H9 (cell line): ENCODE results near the gene F13B. TPM values are rescaled to one million over a fixed set of nuclear protein-coding genes. Genes with fewer than 3 reads are reported as not detected.

Experiments
- DNase-seq: peaks from one replicate; pipeline ENCODE4 v3.0.0-alpha.2; 2017
- H2AFZ ChIP-seq: one replicate; pipeline ENCODE4 v1.6.1; 2013; ENCODE audit warnings: mild to moderate bottlenecking, low read length, control low read depth, moderate library complexity
- H2AK5ac ChIP-seq: 2 replicates; pipeline ENCODE4 v1.6.1; 2013; ENCODE audit warnings: low read length, control low read depth, mixed read lengths; ENCODE audit not compliant: insufficient read length
- H2BK120ac ChIP-seq: one replicate; pipeline ENCODE4 v1.6.1; 2013; ENCODE audit warnings: low read depth, mild to moderate bottlenecking, low read length, control low read depth, inconsistent platforms; ENCODE audit not compliant: poor library complexity, severe bottlenecking
- H2BK12ac ChIP-seq: 2 replicates; pipeline ENCODE4 v1.6.1; 2013; ENCODE audit warnings: low read length, control low read depth, mixed read lengths, low read depth; ENCODE audit not compliant: insufficient read length
- H2BK15ac ChIP-seq: 2 replicates; pipeline ENCODE4 v1.6.1; 2013; ENCODE audit warnings: low read depth, low read length, control low read depth
- H2BK20ac ChIP-seq: one replicate; pipeline ENCODE4 v1.6.1; 2013; ENCODE audit warnings: low read depth, mild to moderate bottlenecking, low read length, control low read depth, inconsistent platforms; ENCODE audit not compliant: poor library complexity, severe bottlenecking
- H2BK5ac ChIP-seq: 2 replicates; pipeline ENCODE4 v1.6.1; 2013; ENCODE audit warnings: low read length, control low read depth, mixed read lengths; ENCODE audit not compliant: insufficient read length
- H3K14ac ChIP-seq: 2 replicates; pipeline ENCODE4 v1.6.1; 2013; ENCODE audit warnings: low read length, control low read depth; ENCODE audit not compliant: insufficient read depth
- H3K18ac ChIP-seq: 2 replicates; pipeline ENCODE4 v1.6.1; 2013; ENCODE audit warnings: low read depth, mild to moderate bottlenecking, mixed read lengths, low read length, control low read depth; ENCODE audit not compliant: insufficient read length
- H3K23ac ChIP-seq: 2 replicates; pipeline ENCODE4 v1.6.1; 2013; ENCODE audit warnings: low read length, control low read depth, mixed read lengths, low read depth; ENCODE audit not compliant: insufficient read length
- H3K23me2 ChIP-seq: 2 replicates; pipeline ENCODE4 v1.6.1; 2013; ENCODE audit warnings: low read depth, mild to moderate bottlenecking, mixed read lengths, low read length, control low read depth; ENCODE audit not compliant: insufficient read length, poor library complexity, severe bottlenecking
- H3K27ac ChIP-seq: 2 replicates; pipeline ENCODE4 v1.5.1; 2013; ENCODE audit warnings: low read length, control low read depth, mixed read lengths, low read depth; ENCODE audit not compliant: insufficient read length
- H3K27me3 ChIP-seq: 2 replicates; pipeline ENCODE4 v1.6.1; 2013; ENCODE audit warnings: low read length, control low read depth, inconsistent platforms; ENCODE audit not compliant: insufficient read depth
- H3K4ac ChIP-seq: 2 replicates; pipeline ENCODE4 v1.6.1; 2013; ENCODE audit warnings: low read depth, mild to moderate bottlenecking, control low read depth, inconsistent platforms, low read length, moderate library complexity
- H3K4me1 ChIP-seq: 2 replicates; pipeline ENCODE4 v1.6.1; 2013; ENCODE audit warnings: low read length, control low read depth, inconsistent platforms; ENCODE audit not compliant: insufficient read depth
- H3K4me2 ChIP-seq: 2 replicates; pipeline ENCODE4 v1.6.1; 2013; ENCODE audit warnings: low read length, control low read depth, mixed read lengths; ENCODE audit not compliant: insufficient read length, insufficient read depth
- H3K56ac ChIP-seq: 2 replicates; pipeline ENCODE4 v1.6.1; 2013; ENCODE audit warnings: low read depth, mild to moderate bottlenecking, mixed read lengths, low read length, control low read depth; ENCODE audit not compliant: insufficient read length
- H3K79me1 ChIP-seq: 2 replicates; pipeline ENCODE4 v1.6.1; 2013; ENCODE audit warnings: low read depth, mild to moderate bottlenecking, moderate library complexity, low read length, control low read depth, inconsistent platforms; ENCODE audit not compliant: insufficient read depth, poor library complexity, severe bottlenecking
- H3K79me2 ChIP-seq: 2 replicates; pipeline ENCODE4 v1.6.1; 2013; ENCODE audit warnings: low read length, control low read depth, inconsistent platforms; ENCODE audit not compliant: insufficient read depth
- H3K9ac ChIP-seq: 2 replicates; pipeline ENCODE4 v1.6.1; 2013; ENCODE audit warnings: low read length, control low read depth, mixed read lengths; ENCODE audit not compliant: insufficient read length; ENCODE audit errors: extremely low read depth
- H3K9me3 ChIP-seq: one replicate; pipeline ENCODE4 v1.6.1; 2013; ENCODE audit warnings: low read depth, low read length, inconsistent platforms; ENCODE audit not compliant: control insufficient read depth
- H3T11ph ChIP-seq: one replicate; pipeline ENCODE4 v1.6.1; 2013; ENCODE audit warnings: mild to moderate bottlenecking, low read length, control low read depth, inconsistent platforms
- H4K20me1 ChIP-seq: one replicate; pipeline ENCODE4 v1.6.1; 2013; ENCODE audit not compliant: control insufficient read depth, insufficient read length, insufficient read depth
- H4K5ac ChIP-seq: 2 replicates; pipeline ENCODE4 v1.6.1; 2013; ENCODE audit warnings: low read depth, mild to moderate bottlenecking, mixed read lengths, low read length, control low read depth; ENCODE audit not compliant: insufficient read length
- H4K8ac ChIP-seq: replicated peaks from 2 replicates; pipeline ENCODE4 v1.6.1; 2013; ENCODE audit warnings: low read length, control low read depth, mixed read lengths, low read depth; ENCODE audit not compliant: insufficient read length
- H4K91ac ChIP-seq: 2 replicates; pipeline ENCODE4 v1.6.1; 2013; ENCODE audit warnings: low read depth, mild to moderate bottlenecking, moderate library complexity, mixed read lengths, low read length, control low read depth; ENCODE audit not compliant: insufficient read length
- H3K27ac Mint-ChIP-seq, 3 experiments: 2 replicates in 2 of 3; 3 replicates in 1 of 3; pipeline ENCODE4 v1.8.0; 2020 to 2021; ENCODE audit warnings: mixed read lengths in 3 of 3, mild to moderate bottlenecking in 1 of 3, moderate library complexity in 1 of 3
- H3K27me3 Mint-ChIP-seq: 2 replicates; pipeline ENCODE4 v1.8.0; 2021; ENCODE audit warnings: low read depth, mild to moderate bottlenecking, moderate library complexity, mixed read lengths
- H3K36me3 Mint-ChIP-seq, 3 experiments: 2 replicates in 2 of 3; 3 replicates in 1 of 3; pipeline ENCODE4 v1.8.0; 2020 to 2021; ENCODE audit warnings: low read depth in 3 of 3, mixed read lengths in 3 of 3; ENCODE audit not compliant: insufficient read depth in 1 of 3
- H3K4me1 Mint-ChIP-seq, 2 experiments: 2 replicates each; pipeline ENCODE4 v1.8.0; 2020; ENCODE audit warnings: mixed read lengths in 2 of 2
- H3K4me3 Mint-ChIP-seq, 2 experiments: 2 replicates in 1 of 2; 3 replicates in 1 of 2; pipeline ENCODE4 v1.8.0; 2020 to 2021; ENCODE audit warnings: mild to moderate bottlenecking in 2 of 2, mixed read lengths in 2 of 2, moderate library complexity in 1 of 2
- H3K9me3 Mint-ChIP-seq, 2 experiments: 2 replicates in 1 of 2; 3 replicates in 1 of 2; pipeline ENCODE4 v1.8.0; 2020; ENCODE audit warnings: mild to moderate bottlenecking in 2 of 2, mixed read lengths in 2 of 2, moderate library complexity in 1 of 2
- CTCF ChIP-seq: fragments of 200-600 bp; sonication (generic); conservative IDR thresholded peaks from 3 replicates; pipeline ENCODE4 v1.8.0; 2021; ENCODE audit warnings: antibody characterized with exemption, mild to moderate bottlenecking
- total RNA-seq: library from RNA; stranded (reverse); gene quantifications from 2 replicates; pipeline ENCODE4 v1.2.1, GENCODE V29; 2021

The F13B gene
- total RNA-seq, 1 experiment from 2014 or later = not detected

- no peak overlapping the region for H2AFZ ChIP-seq
- no peak overlapping the region for H2BK5ac ChIP-seq
- no peak overlapping the region for H3K4ac ChIP-seq
- no peak overlapping the region for H4K8ac ChIP-seq
- H2AK5ac ChIP-seq = no peak overlapping the region
- H3K4me1 Mint-ChIP-seq = no peaks in the 10 kb centered on the region
- no peak overlapping the region for H3T11ph ChIP-seq
- no peak overlapping the region for H3K14ac ChIP-seq
- peaks cover 0 to 1% (median 0%) of the 10 kb centered on the region in 3 experiments; a peak in 2 of 7 replicates for H3K36me3 Mint-ChIP-seq
- H3K4me2 ChIP-seq = no peak overlapping the region
- H4K91ac ChIP-seq = no peak overlapping the region
- no peak overlapping the region for H3K9ac ChIP-seq
- H3K23ac ChIP-seq = no peak overlapping the region
- H3K4me1 ChIP-seq = no peaks in the 10 kb centered on the region
- H3K79me1 ChIP-seq = no peaks in the 10 kb centered on the region
- no peak overlapping the region for H3K4me3 Mint-ChIP-seq
- no peak overlapping the region for H2BK120ac ChIP-seq
- no peak overlapping the region for H2BK20ac ChIP-seq
- no peak overlapping the region for H3K18ac ChIP-seq
- H3K56ac ChIP-seq = no peak overlapping the region
- H3K27me3 ChIP-seq = no peaks in the 10 kb centered on the region
- H2BK12ac ChIP-seq = no peak overlapping the region
- H3K9me3 ChIP-seq = no peaks in the 10 kb centered on the region
- TF ChIP-seq CTCF = no peak
- H4K20me1 ChIP-seq = no peaks in the 10 kb centered on the region
- no peak overlapping the region for H4K5ac ChIP-seq
- DNase-seq = no peak
- H2BK15ac ChIP-seq = no peak overlapping the region
- H3K27ac Mint-ChIP-seq = no peak overlapping the region
- no peaks in the 10 kb centered on the region for H3K79me2 ChIP-seq
- peaks cover 2 to 6% of the 10 kb centered on the region in 2 experiments; a peak in 3 of 5 replicates for H3K9me3 Mint-ChIP-seq
- no peak overlapping the region for H3K27ac ChIP-seq
- no peaks in the 10 kb centered on the region for H3K27me3 Mint-ChIP-seq
- H3K23me2 ChIP-seq = no peaks in the 10 kb centered on the region
These were observed 378 bp upstream of the F13B start for GRCh38 chr1:197067457-197067818.
